ENCODE results near the gene NPTX2.

NPTX2 gene

DNA sequence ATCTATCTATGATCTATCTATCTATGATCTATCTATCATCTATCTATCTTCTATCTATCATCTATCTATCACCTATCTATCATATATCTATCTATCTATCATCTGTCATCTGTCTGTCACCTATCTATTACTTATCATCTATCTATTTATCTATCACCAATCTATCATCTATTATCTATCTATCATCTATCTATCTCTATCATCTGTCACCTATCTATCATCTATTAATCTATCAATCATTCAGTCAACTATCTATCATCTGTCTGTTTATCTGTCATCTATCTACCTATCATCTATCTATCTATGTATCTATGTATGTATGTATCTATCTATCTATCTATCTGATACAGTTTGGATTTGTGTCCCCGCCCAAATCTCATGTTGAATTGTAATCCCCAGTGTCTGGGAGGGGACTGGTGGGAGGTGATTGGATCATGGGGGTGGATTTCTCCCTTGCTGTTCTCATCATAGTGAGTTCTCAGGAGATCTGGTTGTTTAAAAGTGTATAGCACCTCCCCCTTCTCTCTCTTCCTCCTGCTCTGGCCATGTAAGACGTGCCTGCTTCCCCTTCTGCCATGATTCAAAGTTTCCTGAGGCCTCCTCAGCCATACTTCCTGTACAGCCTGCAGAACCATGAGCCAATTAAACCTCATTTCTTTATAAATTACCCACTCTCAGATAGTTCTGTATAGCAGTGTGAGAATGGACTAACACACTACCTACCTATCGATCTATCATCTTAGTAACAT is 37.6 kb downstream of the NPTX2 start:
- H3K9ac ChIP-seq (ENCODE audit: low read length): no peak overlapping the region
- H3K27me3 ChIP-seq (ENCODE audit: low read depth, low read length): no peaks in the 10 kb centered on the region
- peaks cover 9% of the 10 kb centered on the region; the same call in 1 of the 2 replicates for H3K4me1 ChIP-seq (ENCODE audit: low read length)
- H3K9me3 ChIP-seq (ENCODE audit: insufficient read depth, low read length): peaks cover 8% of the 10 kb centered on the region; the same call in 1 of the 2 replicates
- H2AFZ ChIP-seq (ENCODE audit: low read depth, low read length): no peak overlapping the region
- H3K27ac ChIP-seq (ENCODE audit: low read length): no peak overlapping the region
- no peaks in the 10 kb centered on the region for H4K20me1 ChIP-seq (ENCODE audit: insufficient read depth, low read length)
- H3K79me2 ChIP-seq (ENCODE audit: low read length): no peaks in the 10 kb centered on the region
- no peak overlapping the region for H3K4me3 ChIP-seq (ENCODE audit: low read length)
- no peak overlapping the region for H3K4me2 ChIP-seq (ENCODE audit: low read length)
- H3K36me3 ChIP-seq (replicated peaks; ENCODE audit: low read depth, low read length): peaks cover 10% of the 10 kb centered on the region
- TF ChIP-seq, protein P1, sequence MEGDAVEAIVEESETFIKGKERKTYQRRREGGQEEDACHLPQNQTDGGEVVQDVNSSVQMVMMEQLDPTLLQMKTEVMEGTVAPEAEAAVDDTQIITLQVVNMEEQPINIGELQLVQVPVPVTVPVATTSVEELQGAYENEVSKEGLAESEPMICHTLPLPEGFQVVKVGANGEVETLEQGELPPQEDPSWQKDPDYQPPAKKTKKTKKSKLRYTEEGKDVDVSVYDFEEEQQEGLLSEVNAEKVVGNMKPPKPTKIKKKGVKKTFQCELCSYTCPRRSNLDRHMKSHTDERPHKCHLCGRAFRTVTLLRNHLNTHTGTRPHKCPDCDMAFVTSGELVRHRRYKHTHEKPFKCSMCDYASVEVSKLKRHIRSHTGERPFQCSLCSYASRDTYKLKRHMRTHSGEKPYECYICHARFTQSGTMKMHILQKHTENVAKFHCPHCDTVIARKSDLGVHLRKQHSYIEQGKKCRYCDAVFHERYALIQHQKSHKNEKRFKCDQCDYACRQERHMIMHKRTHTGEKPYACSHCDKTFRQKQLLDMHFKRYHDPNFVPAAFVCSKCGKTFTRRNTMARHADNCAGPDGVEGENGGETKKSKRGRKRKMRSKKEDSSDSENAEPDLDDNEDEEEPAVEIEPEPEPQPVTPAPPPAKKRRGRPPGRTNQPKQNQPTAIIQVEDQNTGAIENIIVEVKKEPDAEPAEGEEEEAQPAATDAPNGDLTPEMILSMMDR (IDR thresholded peaks at IDR 0.05; ENCODE audit: low read depth, low read length): no peak
- no peak for TF ChIP-seq EZH2phosphoT487 (IDR thresholded peaks at IDR 0.05; ENCODE audit: low read depth)

DNA sequence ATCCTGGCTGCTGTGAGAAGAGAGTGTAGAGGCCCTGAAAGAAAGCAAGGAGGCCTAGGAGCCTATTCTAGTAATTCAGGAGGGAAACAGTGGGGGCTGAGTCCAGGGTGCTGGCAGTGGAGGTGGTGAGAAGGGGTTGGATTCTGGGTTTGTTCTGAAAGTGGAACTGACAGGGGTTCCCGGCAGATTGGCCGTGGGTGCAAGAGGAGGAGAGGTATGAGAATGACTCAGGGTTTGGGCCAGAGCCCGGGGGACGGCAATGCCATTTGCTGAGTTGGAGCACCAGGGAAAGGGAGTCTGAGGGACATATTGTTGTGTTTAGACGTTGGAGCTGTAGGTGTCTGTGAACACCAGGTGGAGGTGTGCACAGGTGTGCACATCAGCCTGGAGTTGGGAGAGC is 38.5 kb downstream of the NPTX2 start:
- H2AFZ ChIP-seq (ENCODE audit: low read depth, low read length): no peak overlapping the region
- H3K79me2 ChIP-seq (ENCODE audit: low read length): no peaks in the 10 kb centered on the region
- no peaks in the 10 kb centered on the region for H4K20me1 ChIP-seq (ENCODE audit: insufficient read depth, low read length)
- H3K4me3 ChIP-seq (ENCODE audit: low read length): no peak overlapping the region
- peaks cover 8% of the 10 kb centered on the region; the same call in 1 of the 2 replicates for H3K9me3 ChIP-seq (ENCODE audit: insufficient read depth, low read length)
- peaks cover 9% of the 10 kb centered on the region; the same call in 1 of the 2 replicates for H3K4me1 ChIP-seq (ENCODE audit: low read length)
- no peak overlapping the region for H3K27ac ChIP-seq (ENCODE audit: low read length)
- peaks cover 10% of the 10 kb centered on the region for H3K36me3 ChIP-seq (replicated peaks; ENCODE audit: low read depth, low read length)
- no peaks in the 10 kb centered on the region for H3K27me3 ChIP-seq (ENCODE audit: low read depth, low read length)
- H3K9ac ChIP-seq (ENCODE audit: low read length): no peak overlapping the region
- TF ChIP-seq, protein P1 (IDR thresholded peaks at IDR 0.05; ENCODE audit: low read depth, low read length): no peak
- TF ChIP-seq EZH2phosphoT487 (IDR thresholded peaks at IDR 0.05; ENCODE audit: low read depth): no peak
- H3K4me2 ChIP-seq (ENCODE audit: low read length): no peak overlapping the region

DNA sequence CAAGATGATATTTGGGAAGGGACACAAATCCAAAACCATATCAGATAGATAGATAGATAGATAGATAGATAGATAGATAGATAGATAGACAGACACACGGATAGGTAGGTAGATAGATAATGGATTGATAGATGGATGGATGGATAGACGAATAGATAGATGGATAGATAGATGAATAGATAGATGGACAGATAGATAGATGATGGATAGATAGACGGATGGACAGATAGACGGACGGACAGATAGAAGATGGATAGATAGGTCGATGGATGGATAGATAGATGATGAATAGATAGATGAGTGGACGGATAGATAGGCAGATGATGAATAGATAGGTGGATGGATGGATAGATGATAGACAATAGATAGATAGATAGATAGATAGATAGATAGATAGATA is 39.8 kb downstream of the NPTX2 start:
- no peaks in the 10 kb centered on the region for H3K79me2 ChIP-seq (ENCODE audit: low read length)
- H4K20me1 ChIP-seq (ENCODE audit: insufficient read depth, low read length): no peaks in the 10 kb centered on the region
- peaks cover 8% of the 10 kb centered on the region; the same call in 1 of the 2 replicates for H3K9me3 ChIP-seq (ENCODE audit: insufficient read depth, low read length)
- H3K36me3 ChIP-seq (replicated peaks; ENCODE audit: low read depth, low read length): peaks cover 10% of the 10 kb centered on the region
- no peak overlapping the region for H3K4me3 ChIP-seq (ENCODE audit: low read length)
- no peaks in the 10 kb centered on the region for H3K27me3 ChIP-seq (ENCODE audit: low read depth, low read length)
- H3K4me1 ChIP-seq (ENCODE audit: low read length): peaks cover 9% of the 10 kb centered on the region; the same call in 1 of the 2 replicates
- no peak overlapping the region for H3K9ac ChIP-seq (ENCODE audit: low read length)
- no peak for TF ChIP-seq EZH2phosphoT487 (IDR thresholded peaks at IDR 0.05; ENCODE audit: low read depth)
- TF ChIP-seq, protein P1 (IDR thresholded peaks at IDR 0.05; ENCODE audit: low read depth, low read length): no peak
- H3K27ac ChIP-seq (ENCODE audit: low read length): no peak overlapping the region
- H3K4me2 ChIP-seq (ENCODE audit: low read length): no peak overlapping the region
- no peak overlapping the region for H2AFZ ChIP-seq (ENCODE audit: low read depth, low read length)

DNA sequence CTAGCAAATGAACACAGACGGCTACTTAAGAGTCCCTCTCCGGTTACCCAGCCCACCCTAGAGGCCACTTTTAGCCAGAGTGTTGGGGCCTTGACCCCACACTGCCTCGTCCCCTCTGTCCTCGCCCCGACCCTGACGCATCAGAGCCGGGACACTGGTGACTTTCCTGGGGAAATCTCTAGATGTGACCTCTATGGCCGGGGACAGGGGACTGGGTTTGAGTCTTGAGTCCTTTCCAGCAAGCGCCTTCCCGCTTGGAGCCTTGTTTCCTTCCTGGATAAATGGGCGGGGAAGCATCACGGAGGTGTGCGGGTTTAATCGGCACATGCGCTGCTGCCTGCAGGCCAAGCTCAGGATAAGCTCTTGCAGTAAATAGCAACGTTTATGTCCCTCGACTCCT is 40.7 kb downstream of the NPTX2 start:
- Histone ChIP-seq H2AFZ (ENCODE audit: low read depth, low read length) (no peak overlapping the region), H3K79me2 (ENCODE audit: low read length) (no peaks in the 10 kb centered on the region), H4K20me1 (ENCODE audit: insufficient read depth, low read length) (no peaks in the 10 kb centered on the region), H3K4me1 (ENCODE audit: low read length) (peaks cover 9% of the 10 kb centered on the region; the same call in 1 of the 2 replicates), H3K9me3 (ENCODE audit: insufficient read depth, low read length) (peaks cover 8% of the 10 kb centered on the region; the same call in 1 of the 2 replicates), H3K36me3 (replicated peaks; ENCODE audit: low read depth, low read length) (peaks cover 10% of the 10 kb centered on the region), H3K9ac (ENCODE audit: low read length) (no peak overlapping the region), H3K27me3 (ENCODE audit: low read depth, low read length) (no peaks in the 10 kb centered on the region), H3K4me2 (ENCODE audit: low read length) (no peak overlapping the region), H3K4me3 (ENCODE audit: low read length) (no peak overlapping the region), H3K27ac (ENCODE audit: low read length) (no peak overlapping the region)
- TF ChIP-seq EZH2phosphoT487 (IDR thresholded peaks at IDR 0.05; ENCODE audit: low read depth): no peak
- TF ChIP-seq, protein P1 (IDR thresholded peaks at IDR 0.05; ENCODE audit: low read depth, low read length): no peak
